Erythroblast (primary cell): Measurements from ENCODE around the gene MOXD1.

Source experiments
- GATA1 ChIP-seq: IDR thresholded peaks from 2 replicates; pipeline ENCODE4 v1.6.1; 2011; ENCODE audit warnings: low read depth, mild to moderate bottlenecking, control low read depth, low read length, moderate library complexity
- POLR2A ChIP-seq: IDR thresholded peaks from 2 replicates; pipeline ENCODE4 v1.6.1; 2011; ENCODE audit warnings: mild to moderate bottlenecking, low read length

GRCh38 chr6:132333639-132334520 lies 67.4 kb downstream of the MOXD1 start:
- no peak for TF ChIP-seq POLR2A
- TF ChIP-seq GATA1, result no peak
